Measurements from ENCODE around the gene KRTAP1-5. TPM values are rescaled to one million over a fixed set of nuclear protein-coding genes. Genes with fewer than 3 reads are reported as not detected.

The KRTAP1-5 gene
- total RNA-seq, 1 experiment from 2014 or later, result not detected

DNA sequence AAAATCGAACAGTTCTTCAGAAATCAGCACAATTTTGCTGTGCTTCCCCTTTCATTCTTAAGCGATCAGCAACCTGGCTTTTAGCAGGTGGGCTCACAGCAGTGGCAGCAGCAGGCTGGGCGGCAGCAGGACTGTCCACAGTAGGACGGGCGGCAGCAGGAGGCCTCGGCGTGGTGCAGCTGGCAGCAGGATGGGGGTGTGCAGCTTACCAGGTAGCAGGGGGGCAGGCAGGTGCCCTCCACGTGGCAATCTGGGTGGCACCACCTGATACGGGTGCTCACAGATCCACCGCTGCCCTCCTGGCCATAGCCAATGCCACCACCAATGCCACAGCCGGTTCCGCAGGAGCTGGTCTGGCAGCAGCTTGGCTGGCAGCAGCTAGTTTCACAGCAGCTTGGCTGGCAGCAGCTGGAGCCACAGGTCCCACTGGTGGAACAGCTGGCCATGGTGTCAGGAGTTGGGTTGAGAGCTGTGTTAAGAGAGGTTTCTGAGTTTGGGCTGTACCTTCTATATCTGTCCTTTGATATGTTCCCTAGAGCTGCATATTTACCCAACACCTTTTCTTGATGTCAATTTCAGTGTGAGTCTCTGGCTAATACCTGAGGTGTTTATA lies 2.7 kb upstream of the KRTAP1-5 start, which contains the start of gene KRTAP1-4:
TSS of gene KRTAP1-4 (minus strand) at position 563 of the 613 bp plus-strand sequence. CDS start at position 446, 117 bp downstream.
- H3K36me3 ChIP-seq (ENCODE audit: control insufficient read depth, insufficient read depth, low read length), result no peaks in the 10 kb centered on the region
- in situ Hi-C loops (cut with HindIII; ENCODE audit: low pct_unique_long_range_greater_than_20kb, low sequenced_read_pairs) (no loop called here), intact Hi-C loops (cut with micrococcal nuclease; ENCODE audit: unreplicated experiment) (no loop called here)
- H3K4me1 ChIP-seq (ENCODE audit: control insufficient read depth, insufficient read depth, low read length), result no peaks in the 10 kb centered on the region
- ChIA-PET CTCF (interaction anchor here (0.5 kb wide), 1 partner anchor 59 kb away, joined by 4 read pairs; no protein-coding TSS in a partner anchor), POLR2A (interaction anchor here (0.5 kb wide), 1 partner anchor 50 kb away, joined by 4 read pairs; no protein-coding TSS in a partner anchor)
- no peaks in the 10 kb centered on the region for H3K9me3 ChIP-seq (ENCODE audit: control insufficient read depth, insufficient read depth, low read depth, low read length)
- H3K27me3 ChIP-seq (ENCODE audit: control insufficient read depth, insufficient read depth, low read length), result peaks cover 6% of the 10 kb centered on the region; the same call in 1 of the 2 replicates
- no TSS peak for BruUV-seq (replicated peaks)
- DNase-seq (ENCODE audit: low read depth, low spot score), result no peak
- no peak within 1 kb of the TSS for H3K27ac ChIP-seq (ENCODE audit: low read length)
- TF ChIP-seq, protein P1, sequence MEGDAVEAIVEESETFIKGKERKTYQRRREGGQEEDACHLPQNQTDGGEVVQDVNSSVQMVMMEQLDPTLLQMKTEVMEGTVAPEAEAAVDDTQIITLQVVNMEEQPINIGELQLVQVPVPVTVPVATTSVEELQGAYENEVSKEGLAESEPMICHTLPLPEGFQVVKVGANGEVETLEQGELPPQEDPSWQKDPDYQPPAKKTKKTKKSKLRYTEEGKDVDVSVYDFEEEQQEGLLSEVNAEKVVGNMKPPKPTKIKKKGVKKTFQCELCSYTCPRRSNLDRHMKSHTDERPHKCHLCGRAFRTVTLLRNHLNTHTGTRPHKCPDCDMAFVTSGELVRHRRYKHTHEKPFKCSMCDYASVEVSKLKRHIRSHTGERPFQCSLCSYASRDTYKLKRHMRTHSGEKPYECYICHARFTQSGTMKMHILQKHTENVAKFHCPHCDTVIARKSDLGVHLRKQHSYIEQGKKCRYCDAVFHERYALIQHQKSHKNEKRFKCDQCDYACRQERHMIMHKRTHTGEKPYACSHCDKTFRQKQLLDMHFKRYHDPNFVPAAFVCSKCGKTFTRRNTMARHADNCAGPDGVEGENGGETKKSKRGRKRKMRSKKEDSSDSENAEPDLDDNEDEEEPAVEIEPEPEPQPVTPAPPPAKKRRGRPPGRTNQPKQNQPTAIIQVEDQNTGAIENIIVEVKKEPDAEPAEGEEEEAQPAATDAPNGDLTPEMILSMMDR (IDR thresholded peaks at IDR 0.05), result no peak
- no peak for TF ChIP-seq TCF7L2 (IDR thresholded peaks at IDR 0.05; ENCODE audit: low read depth, low read length)
- TF ChIP-seq SIN3A (IDR thresholded peaks at IDR 0.05; ENCODE audit: borderline replicate concordance, insufficient read depth, low read depth, low read length), result no peak
- TF ChIP-seq POLR2AphosphoS5 (IDR thresholded peaks at IDR 0.05; ENCODE audit: low read depth, low read length), result no peak
- no peak within 1 kb of the TSS for H3K4me3 ChIP-seq (ENCODE audit: low read depth in 2 of 2, low read length in 2 of 2)
- ATAC-seq, result no peak

DNA sequence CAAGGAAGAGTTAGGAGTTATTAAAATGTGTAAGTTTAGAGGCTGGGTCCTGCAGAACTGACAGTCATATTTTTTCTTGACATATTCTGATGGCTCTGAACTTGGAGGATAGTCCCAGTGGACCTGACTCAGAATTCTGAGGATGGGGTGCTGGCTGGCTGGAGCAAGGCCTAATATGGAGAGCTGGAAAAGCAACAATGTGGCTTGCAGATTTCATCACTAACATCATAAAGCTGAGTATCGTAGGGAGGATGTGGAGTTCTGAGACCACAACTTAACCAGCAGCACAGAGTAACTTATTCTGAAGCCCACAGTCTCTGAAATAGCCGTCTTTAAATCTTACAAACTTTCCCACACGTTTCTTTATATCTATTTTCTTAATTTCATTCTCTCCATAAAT lies 2.3 kb downstream of the KRTAP1-5 start:
- no peak for ATAC-seq
- DNase-seq (ENCODE audit: low read depth, low spot score), result no peak
- no TSS peak for BruUV-seq (replicated peaks)
- ChIA-PET CTCF (no interaction called here), POLR2A (no interaction called here)
- Histone ChIP-seq H3K4me1 (ENCODE audit: control insufficient read depth, insufficient read depth, low read length) (no peaks in the 10 kb centered on the region), H3K27ac (ENCODE audit: low read length) (no peak overlapping the region), H3K27me3 (ENCODE audit: control insufficient read depth, insufficient read depth, low read length) (peaks cover 8% of the 10 kb centered on the region; the same call in 1 of the 2 replicates), H3K4me3 (ENCODE audit: low read depth in 2 of 2, low read length in 2 of 2) (no peak overlapping the region), H3K9me3 (ENCODE audit: control insufficient read depth, insufficient read depth, low read depth, low read length) (no peaks in the 10 kb centered on the region), H3K36me3 (ENCODE audit: control insufficient read depth, insufficient read depth, low read length) (no peaks in the 10 kb centered on the region)
- TF ChIP-seq, protein P1 (IDR thresholded peaks at IDR 0.05), result no peak
- TF ChIP-seq SIN3A (IDR thresholded peaks at IDR 0.05; ENCODE audit: borderline replicate concordance, insufficient read depth, low read depth, low read length), result no peak
- intact Hi-C loops (cut with micrococcal nuclease; ENCODE audit: unreplicated experiment), result no loop called here
- in situ Hi-C loops (cut with HindIII; ENCODE audit: low pct_unique_long_range_greater_than_20kb, low sequenced_read_pairs), result no loop called here

DNA sequence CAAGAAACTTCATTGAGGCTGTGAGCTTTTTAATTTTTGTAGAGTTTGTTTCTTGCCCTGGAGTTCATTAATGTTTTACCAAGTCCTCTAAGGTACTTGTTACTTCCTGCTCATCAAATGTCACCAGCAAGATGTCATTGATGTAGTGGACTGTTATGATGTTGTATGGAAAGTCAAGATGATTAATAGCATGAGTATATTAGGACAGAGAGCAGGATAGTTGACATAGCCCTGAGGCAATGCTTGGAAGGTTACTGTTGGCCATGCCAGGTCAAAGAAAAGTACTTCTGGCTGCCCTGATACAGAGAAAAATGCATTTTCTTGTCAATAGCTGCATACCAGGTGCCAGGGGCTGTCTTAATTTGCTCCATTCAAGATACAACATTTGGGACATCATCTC lies 6.7 kb downstream of the KRTAP1-5 start:
- in situ Hi-C loops (cut with HindIII; ENCODE audit: low pct_unique_long_range_greater_than_20kb, low sequenced_read_pairs), result no loop called here
- TF ChIP-seq, protein P2, sequence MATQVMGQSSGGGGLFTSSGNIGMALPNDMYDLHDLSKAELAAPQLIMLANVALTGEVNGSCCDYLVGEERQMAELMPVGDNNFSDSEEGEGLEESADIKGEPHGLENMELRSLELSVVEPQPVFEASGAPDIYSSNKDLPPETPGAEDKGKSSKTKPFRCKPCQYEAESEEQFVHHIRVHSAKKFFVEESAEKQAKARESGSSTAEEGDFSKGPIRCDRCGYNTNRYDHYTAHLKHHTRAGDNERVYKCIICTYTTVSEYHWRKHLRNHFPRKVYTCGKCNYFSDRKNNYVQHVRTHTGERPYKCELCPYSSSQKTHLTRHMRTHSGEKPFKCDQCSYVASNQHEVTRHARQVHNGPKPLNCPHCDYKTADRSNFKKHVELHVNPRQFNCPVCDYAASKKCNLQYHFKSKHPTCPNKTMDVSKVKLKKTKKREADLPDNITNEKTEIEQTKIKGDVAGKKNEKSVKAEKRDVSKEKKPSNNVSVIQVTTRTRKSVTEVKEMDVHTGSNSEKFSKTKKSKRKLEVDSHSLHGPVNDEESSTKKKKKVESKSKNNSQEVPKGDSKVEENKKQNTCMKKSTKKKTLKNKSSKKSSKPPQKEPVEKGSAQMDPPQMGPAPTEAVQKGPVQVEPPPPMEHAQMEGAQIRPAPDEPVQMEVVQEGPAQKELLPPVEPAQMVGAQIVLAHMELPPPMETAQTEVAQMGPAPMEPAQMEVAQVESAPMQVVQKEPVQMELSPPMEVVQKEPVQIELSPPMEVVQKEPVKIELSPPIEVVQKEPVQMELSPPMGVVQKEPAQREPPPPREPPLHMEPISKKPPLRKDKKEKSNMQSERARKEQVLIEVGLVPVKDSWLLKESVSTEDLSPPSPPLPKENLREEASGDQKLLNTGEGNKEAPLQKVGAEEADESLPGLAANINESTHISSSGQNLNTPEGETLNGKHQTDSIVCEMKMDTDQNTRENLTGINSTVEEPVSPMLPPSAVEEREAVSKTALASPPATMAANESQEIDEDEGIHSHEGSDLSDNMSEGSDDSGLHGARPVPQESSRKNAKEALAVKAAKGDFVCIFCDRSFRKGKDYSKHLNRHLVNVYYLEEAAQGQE (IDR thresholded peaks at IDR 0.05; ENCODE audit: insufficient read depth in 1 of 2, low read depth in 2 of 2, low read length in 1 of 2), result no peak
- TF ChIP-seq POLR2AphosphoS5 (IDR thresholded peaks at IDR 0.05; ENCODE audit: low read depth, low read length), result no peak
- no peak for TF ChIP-seq TCF7L2 (IDR thresholded peaks at IDR 0.05; ENCODE audit: low read depth, low read length)
- no peak for TF ChIP-seq SIN3A (IDR thresholded peaks at IDR 0.05; ENCODE audit: borderline replicate concordance, insufficient read depth, low read depth, low read length)
- TF ChIP-seq, protein P1 (IDR thresholded peaks at IDR 0.05), result no peak
- intact Hi-C loops (cut with micrococcal nuclease; ENCODE audit: unreplicated experiment), result no loop called here
- H3K27ac ChIP-seq (ENCODE audit: low read length), result no peak overlapping the region
- CTCF ChIA-PET, result no interaction called here
- peaks cover 2% of the 10 kb centered on the region; the same call in 1 of the 2 replicates for H3K27me3 ChIP-seq (ENCODE audit: control insufficient read depth, insufficient read depth, low read length)
- H3K9me3 ChIP-seq (ENCODE audit: control insufficient read depth, insufficient read depth, low read depth, low read length), result no peaks in the 10 kb centered on the region
- H3K36me3 ChIP-seq (ENCODE audit: control insufficient read depth, insufficient read depth, low read length), result no peaks in the 10 kb centered on the region
- ATAC-seq (no peak), DNase-seq (ENCODE audit: low read depth, low spot score) (no peak)
- POLR2A ChIA-PET, result no interaction called here
- H3K4me3 ChIP-seq (ENCODE audit: low read depth in 2 of 2, low read length in 2 of 2), result no peak overlapping the region
- no TSS peak for BruUV-seq (replicated peaks)
- no peaks in the 10 kb centered on the region for H3K4me1 ChIP-seq (ENCODE audit: control insufficient read depth, insufficient read depth, low read length)
